GM18520 (cell line): ENCODE measurements around the gene CPNE4.
"Not testable (repeated sequence)": the region's sequence is repeated elsewhere in the genome, so short reads cannot be mapped to it uniquely, and the experiment has no call there.

Experiments
- ATAC-seq: cut with Tn5 transposase; IDR thresholded peaks from one replicate; pipeline ENCODE4 v1.9.1; 2021; ENCODE audit not compliant: unreplicated experiment

CPNE4 gene

DNA sequence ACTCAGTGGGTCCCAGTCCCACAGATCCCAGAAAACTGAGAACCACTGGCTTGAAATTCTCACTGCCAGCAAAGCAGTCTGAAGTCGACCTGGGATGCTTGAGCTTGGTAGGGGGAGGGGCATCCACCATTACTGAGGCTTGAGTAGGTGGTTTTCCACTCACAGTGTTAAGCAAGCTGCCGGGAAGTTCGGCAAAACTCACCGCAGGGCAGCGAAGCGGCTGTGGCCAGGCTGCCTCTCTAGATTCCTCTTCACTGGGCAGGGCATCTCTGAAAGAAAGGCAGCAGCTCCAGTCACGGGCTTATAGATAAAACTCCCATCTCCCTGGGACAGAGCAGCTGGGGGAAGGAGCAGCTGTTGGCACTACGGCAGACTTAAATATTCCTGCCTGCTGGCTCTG lies 71.4 kb downstream of the CPNE4 start:
- ATAC-seq, result not testable (repeated sequence)

DNA sequence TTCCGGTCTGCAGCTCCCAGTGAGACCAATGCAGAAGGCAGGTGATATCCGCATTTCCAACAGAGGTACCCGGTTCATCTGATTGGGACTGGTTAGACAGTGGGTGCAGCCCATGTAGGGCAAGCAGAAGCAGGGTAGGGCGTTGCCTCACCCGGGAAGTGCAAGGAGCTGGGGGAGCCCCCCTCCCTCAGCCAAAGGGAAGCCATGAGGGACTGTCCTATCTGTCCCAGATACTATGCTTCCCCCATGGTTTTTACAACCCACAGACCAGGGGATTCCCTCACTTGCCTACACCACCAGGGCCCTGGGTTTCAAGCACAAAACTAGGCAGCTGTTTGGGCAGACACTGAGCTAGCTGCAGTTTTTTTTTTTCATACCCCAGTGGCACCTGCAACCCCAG lies 71.8 kb downstream of the CPNE4 start:
- no peak for ATAC-seq

GRCh38 chr3:131960324-131960723 lies 74.5 kb downstream of the CPNE4 start:
- no peak for ATAC-seq

DNA sequence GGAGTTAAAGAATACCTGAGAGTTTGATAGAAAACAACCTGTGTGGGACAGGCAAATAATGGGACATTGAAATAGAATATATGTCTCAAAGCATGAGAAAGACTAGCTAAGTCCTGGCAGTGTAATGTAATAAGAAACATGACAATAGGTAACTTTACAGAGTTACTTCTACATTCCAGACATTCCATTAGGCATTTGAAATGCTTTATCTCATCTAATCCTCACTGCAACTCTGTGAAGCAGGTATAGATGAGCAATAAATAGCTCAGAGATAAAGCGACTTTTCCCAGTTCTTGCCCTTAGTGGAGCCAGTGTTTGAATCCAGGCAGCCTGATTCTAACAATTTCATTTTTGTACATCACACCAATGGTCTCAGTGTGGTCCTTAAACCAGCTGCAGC lies 76.8 kb downstream of the CPNE4 start:
- no peak for ATAC-seq

GRCh38 chr3:131957511-131957910 lies 77.3 kb downstream of the CPNE4 start:
- ATAC-seq, result no peak

DNA sequence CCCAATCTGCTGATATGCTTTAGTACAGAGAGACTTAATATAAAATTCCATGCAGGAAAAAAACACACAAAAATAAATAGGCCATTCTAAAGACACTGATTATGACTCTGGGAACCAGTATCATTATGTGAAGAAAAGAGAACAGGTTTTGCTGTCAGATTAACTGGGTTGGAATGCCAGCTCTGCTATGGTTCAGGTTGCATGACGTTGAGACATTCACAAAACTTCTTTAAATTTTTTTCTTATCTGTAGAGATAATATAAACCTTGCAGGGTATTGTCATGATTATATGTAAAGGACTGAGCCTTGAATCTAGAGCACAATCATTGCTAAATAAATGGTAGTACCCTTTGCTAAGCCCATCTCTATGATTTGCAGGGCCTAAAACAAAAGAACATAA lies 86.0 kb downstream of the CPNE4 start:
- no peak for ATAC-seq

DNA sequence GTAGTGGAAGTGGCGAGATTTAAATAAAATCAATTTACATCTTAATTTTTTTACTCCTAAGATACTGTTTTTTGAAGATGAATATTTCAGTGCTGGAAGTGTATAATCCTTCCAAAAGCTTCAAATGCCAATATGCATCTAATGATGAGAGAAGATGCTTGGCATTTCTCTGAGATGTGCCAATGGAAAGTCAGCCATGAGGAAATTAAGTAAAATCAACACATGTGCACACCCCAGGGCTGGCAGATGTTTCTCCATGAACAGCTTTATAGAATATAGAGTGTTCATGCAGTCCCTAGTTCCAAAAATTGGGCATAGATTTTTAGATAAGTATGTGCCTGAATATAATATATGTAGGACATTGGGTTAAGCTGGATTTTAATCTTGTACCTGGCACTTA lies 90.1 kb downstream of the CPNE4 start:
- ATAC-seq, result no peak

- no peak for ATAC-seq
Measured at GRCh38 chr3:131933665-131934064, 101.1 kb downstream of the CPNE4 start.

GRCh38 chr3:131928593-131928992 lies 106.2 kb downstream of the CPNE4 start:
- no peak for ATAC-seq

DNA sequence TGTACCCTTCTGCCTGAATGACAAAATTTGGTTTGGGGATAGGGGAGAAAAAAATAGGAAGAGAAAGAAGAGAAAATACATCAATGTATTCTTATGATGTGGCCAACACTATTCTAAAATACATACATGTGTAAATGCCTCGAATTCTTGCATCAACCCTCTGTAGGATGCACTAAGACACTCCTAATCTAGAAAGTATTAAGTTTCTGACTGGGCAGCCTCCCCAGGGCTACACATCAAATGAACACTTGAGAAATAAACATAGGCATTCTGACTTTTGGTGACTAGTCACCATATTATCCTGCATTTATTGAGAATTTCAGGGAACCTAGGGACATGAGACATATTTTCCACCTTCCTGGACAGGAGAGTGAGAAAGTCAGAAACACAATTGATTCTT lies 109.2 kb downstream of the CPNE4 start:
- no peak for ATAC-seq

GRCh38 chr3:131922356-131922755 lies 112.5 kb downstream of the CPNE4 start:
- ATAC-seq, result no peak

GRCh38 chr3:131917006-131917405 lies 117.8 kb downstream of the CPNE4 start:
- no peak for ATAC-seq

DNA sequence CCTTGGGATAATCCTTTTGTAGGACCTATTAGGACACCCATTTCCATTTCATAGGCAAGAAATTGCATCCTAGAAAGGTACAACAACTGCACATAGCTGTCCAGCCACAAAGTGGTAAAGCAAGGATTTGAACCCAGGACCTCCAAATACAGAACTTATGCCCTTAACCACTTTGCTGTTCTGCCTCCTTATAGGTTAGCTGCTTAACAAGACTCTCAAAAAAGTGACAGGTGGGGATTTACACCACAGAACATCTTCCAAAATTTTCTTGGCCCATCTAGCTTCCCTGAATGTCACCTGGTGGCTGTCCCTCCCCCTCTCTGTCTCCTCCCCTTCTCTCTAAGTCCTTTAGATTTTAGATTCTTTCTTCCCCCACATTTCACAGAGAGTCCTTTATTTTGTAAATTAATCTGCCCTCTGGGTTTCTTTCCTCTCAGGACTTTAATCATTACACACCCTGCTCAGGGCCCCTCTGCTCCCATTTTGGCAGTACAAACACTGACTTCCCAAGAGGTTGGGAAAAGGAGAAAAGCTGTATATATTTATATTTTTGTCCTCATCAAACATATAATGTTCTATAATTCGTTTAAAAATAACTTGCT lies 120.6 kb downstream of the CPNE4 start:
- no peak for ATAC-seq

DNA sequence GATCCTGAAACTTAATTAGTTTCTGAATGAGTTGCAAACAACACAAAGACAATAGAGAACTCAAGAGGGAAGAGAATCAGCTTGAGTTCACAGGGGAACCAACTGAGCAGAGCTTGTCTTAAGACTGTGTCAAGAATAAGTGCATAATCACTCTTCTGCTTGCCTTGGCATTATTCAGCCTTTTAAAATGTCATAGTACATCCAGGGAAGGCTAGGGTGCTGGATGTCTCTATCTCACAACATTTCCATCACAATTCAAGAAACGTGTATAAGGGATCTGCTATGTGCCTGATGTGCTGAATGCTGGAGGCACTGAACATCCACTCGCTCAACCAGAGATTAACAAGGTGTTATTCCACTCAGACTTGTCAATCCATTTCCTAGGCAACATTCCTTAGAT lies 122.6 kb downstream of the CPNE4 start:
- no peak for ATAC-seq

DNA sequence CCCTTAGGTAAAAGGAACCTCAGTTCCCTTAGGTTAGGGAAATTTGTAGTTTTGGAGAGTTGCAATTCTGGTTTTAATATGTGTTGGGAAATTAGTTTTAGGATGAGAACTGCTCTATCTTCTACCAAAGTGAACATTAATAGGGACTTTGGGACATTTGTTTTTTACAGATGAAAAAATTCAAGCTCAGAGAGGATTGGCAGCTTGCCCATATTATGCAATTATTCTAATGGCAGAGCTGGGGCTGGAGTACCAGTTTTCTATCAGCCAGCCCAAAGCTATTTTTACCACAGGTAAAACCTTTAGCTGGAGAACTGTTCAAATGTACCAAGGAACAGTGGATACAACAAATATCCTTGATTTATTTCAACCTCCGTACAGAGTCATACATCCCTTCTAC lies 127.0 kb downstream of the CPNE4 start:
- ATAC-seq, result no peak

DNA sequence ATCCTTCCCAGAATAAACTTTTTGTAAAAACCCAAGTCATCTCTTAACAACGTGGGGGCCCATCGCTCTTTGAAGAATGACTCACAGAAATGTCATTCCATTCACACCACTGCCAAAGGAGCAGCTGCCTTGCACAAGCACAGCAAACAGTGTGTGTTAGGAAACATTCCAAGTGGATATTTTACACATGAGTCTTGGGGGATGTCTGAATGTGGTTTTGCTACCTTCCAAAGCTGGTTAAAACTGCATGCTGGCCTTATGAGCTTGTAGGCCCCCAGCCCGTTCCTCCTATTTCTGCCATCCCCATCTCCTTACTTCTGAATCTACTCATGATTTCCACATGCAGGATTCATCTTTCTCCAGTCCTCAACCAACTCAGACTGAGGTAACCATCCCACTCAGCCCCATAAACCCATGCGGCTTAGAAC lies 130.8 kb downstream of the CPNE4 start:
- no peak for ATAC-seq

- no peak for ATAC-seq
Measured at GRCh38 chr3:131901686-131902085, 133.1 kb downstream of the CPNE4 start.

GRCh38 chr3:131900891-131901290 lies 133.9 kb downstream of the CPNE4 start:
- ATAC-seq, result no peak

DNA sequence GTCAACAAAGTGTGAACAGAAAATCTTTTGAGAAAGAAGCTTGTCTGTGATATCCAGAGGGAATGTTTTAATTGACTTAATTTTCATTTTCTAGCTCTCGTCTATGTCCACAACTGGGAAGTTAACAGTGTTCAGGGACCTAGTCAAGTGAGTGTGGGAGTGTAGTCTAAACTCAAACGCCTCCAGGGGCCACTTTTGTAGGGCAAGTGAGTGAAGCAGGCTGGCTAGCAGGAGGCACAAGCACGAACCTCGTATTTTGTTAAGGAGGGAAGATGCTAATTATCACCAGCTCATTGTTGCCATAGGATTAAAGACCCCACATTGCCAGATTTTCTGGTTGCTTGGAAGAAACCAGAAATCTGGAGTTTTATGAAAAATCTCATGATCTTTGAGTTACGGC lies 135.8 kb downstream of the CPNE4 start:
- no peak for ATAC-seq

DNA sequence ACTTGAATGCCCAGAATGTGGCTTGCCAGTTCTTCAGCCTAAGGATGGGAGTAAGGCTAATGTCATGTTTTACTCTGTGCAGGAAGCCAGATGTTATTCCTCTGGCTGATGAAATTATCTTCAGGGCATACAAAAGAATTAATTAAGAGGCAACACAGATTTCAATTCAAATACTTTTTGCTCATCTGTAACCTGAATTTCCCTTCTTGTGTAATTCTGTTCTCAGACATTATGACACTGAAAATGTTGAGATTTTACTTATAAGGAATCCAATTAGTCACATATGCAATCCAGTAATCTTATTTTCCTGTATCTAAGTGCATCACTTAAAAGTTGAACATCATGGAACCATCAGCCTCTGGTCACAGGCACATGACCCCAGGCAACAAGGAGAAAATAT lies 136.5 kb downstream of the CPNE4 start:
- ATAC-seq, result no peak

GRCh38 chr3:131896285-131896684 lies 138.5 kb downstream of the CPNE4 start:
- no peak for ATAC-seq

- no peak for ATAC-seq
Measured at GRCh38 chr3:131895766-131896165, 139.0 kb downstream of the CPNE4 start.

DNA sequence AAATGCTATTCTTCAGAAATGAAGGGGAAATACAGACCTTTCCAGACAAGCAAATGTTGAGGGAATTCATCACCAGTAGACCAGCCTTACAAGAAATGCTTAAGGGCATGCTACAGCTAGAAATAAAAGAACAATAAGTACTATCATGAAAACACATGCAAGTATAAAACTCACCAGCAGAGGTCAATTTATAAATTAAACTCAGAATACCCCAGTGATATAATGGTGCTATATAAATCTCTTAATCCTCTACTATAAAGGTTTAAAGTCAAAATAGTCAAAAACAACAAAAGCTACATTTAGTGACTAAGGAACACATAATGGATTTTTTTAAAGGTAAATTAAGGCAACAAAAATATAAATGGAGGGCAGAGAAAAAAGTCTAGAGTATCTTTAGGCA lies 142.5 kb downstream of the CPNE4 start:
- ATAC-seq, result no peak

- ATAC-seq, result not testable (repeated sequence)
Measured at GRCh38 chr3:131885871-131886270, 148.9 kb downstream of the CPNE4 start.
